Hematopoietic multipotent progenitor cell treated with erythropoietin and hydrocortisone succinate and interleukin-3 and kit ligand, for 8 days (in vitro differentiated cells): Measurements from ENCODE around the gene HMX1.

Experiments used
- DNase-seq: peaks from one replicate; pipeline ENCODE4 v3.0.0-alpha.2; 2015

The HMX1 gene

DNA sequence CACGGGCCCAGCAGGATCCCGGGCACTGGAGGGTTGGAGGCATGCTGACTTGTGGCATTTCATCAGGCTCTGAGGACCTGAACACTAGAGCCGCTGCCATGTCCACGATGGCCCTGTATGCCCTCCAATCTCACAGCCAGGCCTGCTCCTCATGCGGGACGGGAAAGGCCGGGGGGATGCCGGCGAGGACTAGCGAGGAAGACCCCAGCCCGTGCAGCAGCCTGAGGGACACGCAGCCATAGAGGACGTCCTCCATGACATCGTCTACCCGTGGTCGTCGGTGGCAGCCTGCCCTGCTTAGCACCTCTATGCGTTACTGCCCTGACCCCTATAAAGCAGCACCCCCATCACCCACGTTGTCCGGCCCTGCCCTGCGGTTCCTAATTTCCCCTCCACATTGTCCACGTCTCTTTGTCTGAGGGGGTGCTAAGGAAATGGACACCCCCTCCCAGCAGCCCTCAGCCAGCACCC, 32.6 kb downstream of the HMX1 start:
- DNase-seq = no peak

DNA sequence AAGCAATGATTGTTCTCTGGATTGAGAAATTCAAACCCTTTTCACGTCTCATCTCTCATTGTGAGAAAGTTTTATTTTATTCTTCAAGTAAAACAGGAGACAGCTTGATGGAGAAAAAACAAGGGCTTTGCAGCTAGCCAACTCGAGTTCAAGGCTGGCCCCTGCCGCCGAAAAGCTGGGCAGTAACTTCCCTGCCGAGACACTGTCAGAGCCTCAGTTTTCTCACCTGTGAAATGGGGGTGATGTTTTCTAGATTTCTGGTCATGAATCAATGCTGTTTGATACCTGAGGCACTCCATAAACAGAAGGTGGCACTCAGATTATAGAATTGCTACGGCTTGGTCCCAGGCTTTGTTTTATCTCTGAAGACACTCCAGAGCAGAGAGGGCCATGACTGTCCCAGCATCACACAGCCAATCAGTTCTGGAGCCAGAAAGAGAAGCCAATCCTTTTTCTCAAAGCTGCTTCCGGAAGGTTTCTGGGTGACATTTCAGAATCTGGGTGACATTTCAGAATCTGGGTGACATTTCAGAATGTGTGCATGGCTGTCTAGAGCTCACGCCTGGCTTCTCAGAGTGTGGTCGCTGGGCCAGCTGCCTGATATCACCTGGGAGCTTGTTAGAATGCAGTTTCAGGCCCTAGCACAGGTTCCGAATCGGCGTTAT, 33.2 kb downstream of the HMX1 start:
- no peak for DNase-seq

GRCh38 chr4:8837181-8837841, 34.3 kb downstream of the HMX1 start:
- DNase-seq = no peak

GRCh38 chr4:8836664-8837171, 34.9 kb downstream of the HMX1 start:
- no peak for DNase-seq

GRCh38 chr4:8835521-8836365, 35.9 kb downstream of the HMX1 start:
- no peak for DNase-seq

DNA sequence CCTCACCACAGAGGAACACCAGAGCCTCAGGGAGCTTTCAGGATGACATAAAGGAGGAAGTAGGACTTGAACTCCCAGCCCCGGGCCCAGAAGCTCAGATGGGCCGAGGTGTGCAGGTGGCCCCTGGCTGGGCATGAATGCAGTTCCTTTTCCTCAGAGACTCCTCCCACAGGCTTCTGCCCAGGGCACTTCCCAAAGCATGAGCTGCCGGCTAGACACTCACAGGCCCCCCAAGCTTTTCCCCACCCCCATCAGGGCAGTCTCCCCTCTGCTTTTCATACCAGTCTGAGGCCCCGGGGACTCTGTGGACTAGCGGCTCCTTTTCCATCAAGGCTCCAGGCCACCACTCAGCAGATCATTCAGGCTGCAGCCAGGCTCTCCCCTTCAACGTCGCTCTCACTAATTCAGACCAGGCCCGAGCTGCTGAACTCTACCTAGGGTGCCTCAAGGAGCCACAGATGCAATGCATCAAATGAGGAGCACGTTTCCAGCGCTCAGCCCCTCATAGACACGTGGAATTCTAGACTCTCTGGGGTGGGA, 36.9 kb downstream of the HMX1 start:
- no peak for DNase-seq

- DNase-seq = no peak
Measured at GRCh38 chr4:8832113-8832915, 39.3 kb downstream of the HMX1 start.

DNA sequence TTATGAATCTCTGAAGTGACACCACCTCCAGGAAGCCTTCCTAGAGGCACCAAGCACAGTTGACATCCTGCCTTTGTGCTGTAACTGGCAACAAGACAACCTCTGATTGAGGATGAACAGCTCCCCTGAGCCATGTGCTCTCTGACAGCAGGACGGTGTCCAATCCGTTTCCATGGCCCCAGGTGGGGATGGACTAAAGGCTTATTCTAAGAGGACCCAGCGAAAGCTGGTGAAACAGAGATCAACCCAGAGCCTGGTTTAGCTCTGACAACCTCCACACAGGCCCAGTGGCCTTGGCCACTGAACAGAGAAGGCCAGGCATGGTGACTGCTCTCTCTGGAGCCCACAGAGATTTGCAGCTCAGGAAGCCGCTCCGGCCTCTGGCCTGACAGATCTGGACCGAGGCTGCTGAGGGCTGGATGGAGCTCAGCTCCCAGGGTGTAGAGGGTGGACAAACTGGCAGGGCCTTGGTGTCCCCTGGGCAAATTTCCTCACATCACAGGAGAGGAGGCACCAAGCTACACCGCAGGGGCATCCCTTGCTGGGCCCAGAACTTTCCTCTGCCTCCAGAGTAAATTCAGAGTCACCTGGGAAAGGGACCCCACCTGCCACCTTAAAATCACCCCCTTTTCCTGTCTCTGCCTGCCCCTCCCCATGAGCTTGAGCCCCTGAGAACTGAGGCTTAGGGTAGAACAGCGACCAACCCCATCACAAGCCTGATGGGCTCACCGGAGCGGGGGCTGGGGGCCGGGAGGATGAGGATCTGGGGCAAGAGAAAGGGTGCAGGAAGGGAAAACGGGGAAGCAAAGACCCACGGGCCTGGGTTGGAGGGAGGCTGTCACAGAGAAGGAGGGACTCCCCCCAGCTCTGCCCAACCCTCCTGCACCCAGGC, 40.2 kb downstream of the HMX1 start:
- DNase-seq = no peak

GRCh38 chr4:8830611-8831200, 40.9 kb downstream of the HMX1 start:
- DNase-seq = no peak

DNA sequence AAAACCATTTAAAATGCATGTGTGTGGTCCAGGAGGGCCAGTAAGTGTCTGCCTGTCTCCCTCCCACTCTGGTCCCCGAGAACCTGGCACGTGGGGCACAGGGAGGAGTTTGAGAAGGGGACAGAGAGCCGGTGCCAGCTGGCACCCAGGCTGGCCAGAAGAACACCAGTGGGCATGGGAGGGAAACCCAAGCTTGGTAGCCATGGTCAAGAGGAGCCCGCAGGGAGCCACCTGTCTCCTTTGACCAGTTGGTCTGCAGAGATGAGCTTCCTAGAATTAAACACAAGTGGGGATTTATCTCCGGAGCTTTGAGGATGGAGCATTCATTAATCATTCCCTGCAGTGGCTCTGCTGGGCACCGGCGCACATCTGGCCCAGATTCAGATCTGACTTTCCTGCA, 41.6 kb downstream of the HMX1 start:
- DNase-seq = no peak

DNA sequence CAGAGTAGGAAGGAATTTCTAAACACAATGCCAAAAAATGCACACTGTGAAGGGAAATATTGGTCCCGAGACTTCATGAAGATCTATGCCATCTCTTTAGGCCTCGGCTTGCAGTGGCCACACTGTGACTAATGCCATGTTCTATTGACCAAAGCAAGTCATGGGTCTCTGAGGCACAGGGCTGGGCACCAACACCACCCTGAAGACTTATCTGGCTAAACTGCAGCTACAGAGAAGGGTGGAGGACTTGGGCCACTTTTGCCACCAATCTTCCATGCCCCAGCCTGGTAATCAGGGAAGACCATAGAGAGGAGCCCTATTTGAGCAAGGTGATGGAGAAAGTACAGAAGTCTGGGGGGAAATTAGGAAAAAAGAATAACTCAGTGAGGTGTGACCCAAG, 42.1 kb downstream of the HMX1 start:
- no peak for DNase-seq

DNA sequence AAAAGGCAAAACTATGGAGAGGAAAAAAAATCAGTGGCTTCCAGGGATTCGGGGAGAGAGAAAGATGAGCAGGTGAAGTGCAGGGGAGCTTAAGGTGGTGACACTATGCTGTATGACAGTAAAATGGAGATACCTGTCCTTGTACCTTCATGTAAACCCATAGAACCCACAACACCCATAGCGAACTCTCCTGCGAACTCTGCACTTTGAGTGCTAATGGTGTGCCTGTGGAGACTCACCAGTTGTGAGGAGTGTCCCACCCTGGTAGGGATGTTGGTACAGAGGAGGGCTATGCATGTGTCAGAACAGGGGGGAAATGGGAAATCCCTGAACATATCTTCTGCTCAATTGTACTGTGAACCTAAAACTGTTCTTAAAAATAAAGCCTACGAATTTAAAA, 42.8 kb downstream of the HMX1 start:
- DNase-seq = no peak

DNA sequence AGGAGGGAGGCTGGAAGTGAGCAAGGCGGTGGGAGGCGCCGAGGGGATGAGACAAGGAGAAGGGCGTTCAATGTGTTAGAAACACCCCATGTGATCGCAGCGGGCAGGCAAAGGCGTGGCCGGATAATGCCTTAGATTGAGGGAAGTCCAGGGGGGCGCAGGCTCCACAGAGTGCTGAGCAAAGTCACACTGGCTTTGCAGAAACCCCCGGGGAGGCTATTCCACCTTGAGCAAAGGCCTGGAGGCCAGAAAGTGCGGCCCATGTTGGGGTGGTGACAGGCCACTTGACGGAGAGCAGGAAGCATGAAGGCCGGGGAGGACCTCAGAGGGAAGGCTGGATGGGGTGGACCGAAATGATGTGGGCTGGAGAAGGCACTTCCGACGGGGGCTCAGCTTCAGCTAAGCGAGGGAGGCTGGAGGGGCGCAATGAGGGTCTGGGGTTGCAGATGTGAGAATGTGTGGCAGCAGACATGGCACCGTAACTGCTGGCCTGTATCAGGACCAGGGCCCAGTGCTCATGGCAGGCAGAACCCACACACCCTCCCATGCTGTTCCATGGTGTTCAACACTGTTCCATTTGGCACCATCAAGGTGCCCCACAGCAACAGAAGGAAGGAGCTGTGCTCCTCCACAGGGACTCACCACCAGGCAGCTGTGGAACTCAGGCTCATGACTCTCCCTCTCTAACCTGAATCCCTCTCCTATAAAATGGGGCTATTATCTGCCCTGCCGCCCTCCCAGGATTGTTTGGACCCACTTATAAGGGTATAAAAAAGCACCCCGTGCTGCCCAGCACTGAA, 50.3 kb downstream of the HMX1 start:
- DNase-seq = no peak

- DNase-seq = no peak
Measured at GRCh38 chr4:8820178-8821102, 51.2 kb downstream of the HMX1 start.

DNA sequence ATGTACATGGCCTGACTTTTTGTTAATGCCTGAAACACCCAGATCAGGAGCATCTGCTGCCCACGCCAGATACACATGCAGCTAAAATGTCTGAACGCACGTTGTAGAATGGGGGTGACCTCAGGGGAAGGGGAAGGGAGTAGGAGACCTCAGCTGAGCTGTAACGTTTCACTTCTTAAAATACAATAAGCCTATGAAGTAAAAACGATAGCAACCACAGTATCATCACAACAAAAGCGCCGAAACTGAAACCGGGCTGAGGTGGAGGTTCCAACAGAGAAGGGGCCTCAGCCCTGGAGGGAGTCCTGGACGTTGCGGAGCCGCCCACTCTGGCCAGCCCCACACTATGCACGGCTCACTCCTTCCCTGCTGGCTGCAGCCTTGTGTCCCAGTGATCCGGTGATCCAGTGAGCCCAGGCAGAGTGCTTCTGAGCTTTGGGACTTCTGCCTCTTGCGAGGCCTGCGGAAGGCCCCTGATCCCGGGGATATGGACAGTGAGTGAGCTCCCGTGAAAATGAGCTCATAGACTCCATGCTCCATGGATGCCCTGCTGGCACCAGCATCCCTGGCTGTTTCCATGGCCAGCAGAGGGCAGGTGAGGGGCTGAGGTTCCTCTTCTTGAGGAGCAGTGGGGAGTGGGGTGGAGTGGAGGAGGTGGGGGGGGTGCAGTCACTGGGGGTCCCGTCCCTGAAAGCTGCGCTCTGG, 52.0 kb downstream of the HMX1 start:
- DNase-seq = no peak

DNA sequence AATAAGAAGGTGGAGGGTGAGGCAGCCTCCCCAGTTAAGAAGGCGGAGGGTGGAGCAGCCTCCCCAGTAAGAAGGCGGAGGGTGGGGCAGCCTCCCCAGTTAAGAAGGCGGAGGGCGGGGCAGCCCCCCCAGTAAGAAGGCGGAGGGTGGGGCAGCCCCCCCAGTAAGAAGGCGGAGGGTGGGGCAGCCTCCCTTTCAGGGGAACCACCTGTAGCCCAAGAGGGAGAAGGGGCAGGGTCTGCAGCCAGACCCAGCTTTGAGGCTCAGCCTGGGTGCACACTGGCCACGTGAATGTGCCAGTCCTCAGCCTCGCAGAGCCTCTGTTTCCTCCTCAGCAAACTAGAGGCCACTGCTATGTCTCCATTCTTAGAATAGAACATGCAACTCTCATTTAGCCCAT, 52.6 kb downstream of the HMX1 start:
- no peak for DNase-seq

DNA sequence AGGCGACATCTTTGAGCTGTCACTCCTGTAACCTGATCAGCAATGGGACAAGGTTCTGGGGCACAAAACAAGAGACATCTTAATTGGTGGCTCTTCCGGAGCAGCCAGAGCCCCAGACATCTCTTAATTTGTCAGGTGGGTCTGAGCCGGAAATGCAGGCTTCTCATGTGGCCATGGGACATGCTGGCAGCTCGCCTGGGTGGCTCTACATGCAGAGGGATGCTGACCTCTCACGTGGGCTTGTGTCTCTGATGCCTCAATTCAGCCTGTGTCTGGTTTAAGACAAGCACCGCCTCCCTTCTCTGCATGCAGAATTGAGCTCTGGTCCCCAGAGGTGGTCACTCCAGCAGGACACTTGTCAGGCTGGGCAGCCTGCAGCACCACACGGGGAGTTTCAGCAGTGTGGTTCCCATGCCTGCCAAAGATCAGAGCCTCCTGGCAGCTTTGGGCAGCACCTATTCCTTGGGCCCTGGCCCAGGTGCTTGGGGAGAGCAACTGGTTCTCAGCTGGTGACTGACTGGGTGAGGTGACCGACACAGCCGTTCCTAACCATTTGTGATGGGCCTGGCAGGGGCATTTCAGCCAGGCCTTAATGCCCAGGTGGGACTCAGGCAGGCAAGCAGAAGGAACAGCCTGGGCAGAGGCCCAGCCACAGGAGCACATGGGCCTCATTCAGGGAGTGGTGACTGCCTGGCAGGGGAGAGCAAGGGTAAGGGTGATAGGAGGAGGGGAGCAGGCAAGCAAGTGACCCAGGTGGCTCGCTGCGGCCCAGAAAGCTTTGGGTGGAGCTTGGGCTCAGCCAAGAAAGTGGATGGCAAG, 53.4 kb downstream of the HMX1 start:
- no peak for DNase-seq

- DNase-seq = no peak
Measured at GRCh38 chr4:8817813-8818062, 53.9 kb downstream of the HMX1 start.
